Medulla oblongata (tissue), 1 donor: Measurements from ENCODE around the gene FYCO1.
A peak's percentile ranks its signal among the peaks of the same experiment; 100 is the strongest.

Experiments
- DNase-seq: peaks from one replicate; pipeline ENCODE4 v3.0.0-alpha.2; 2015; ENCODE audit errors: extremely low spot score

Gene FYCO1

DNA sequence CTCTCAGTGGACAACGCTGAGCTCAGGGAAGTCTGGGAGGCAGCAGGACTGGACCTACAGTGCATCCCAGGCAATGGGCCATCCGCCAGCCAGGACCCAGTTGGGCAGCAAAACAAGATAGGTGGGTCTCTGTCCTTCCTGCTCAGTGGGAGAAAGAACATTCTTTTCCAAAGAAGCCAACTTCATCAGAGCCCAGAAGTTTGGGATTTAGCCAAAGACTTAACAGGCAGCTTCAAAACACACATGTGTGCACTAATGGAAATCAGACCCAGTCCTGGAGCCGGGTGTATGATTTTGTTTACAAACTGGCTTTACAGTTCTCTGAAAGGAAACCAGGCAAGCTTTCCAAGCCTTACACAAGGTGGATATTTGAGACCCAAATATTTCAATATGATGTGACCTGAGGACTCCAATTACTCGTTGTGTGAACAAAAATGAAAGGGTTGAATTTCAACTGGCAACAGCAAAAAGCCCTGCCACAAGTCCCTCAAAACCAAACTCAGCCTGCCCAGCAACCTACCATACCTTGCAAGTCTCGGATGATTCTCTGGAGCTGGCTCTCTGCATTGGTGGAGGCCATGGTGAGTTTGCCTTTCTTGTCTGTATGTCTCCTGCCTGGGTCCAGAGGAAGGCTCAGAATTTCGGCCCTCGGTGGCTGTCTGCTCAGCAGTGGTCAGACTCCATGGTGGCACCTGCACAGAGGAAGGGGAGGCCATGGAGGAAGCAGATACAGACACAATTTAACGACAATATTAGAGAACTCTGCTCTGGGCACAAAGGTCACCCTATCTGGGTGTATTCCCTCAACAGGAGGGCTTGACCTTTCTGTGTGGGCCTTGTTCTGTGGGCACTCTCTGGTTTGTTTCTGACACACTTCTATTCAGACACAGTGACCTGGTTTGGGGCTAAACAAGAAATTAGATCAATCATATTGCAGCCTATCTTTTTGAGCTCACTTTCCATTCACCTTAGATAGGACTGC lies 11.0 kb downstream of the FYCO1 start:
- DNase-seq = no peak

DNA sequence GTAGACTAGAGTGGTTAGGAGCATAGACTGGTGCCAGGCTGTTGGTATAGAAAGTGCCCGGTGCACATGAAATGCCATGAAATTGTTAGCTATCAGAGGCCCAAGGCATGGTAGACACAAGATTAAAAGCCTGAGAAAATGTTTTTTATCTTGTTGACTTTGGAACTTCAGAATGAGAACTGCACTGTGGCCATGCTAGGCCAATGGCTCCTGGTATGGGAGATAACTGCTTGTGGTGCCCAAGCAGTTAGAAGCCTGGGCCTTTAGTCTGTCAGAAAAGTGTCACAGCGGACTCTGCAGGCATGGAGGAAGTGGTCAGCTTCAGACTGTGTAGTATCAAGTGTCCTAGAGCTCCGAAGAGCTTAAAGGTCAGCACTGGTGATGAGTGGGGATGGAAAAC lies 11.9 kb downstream of the FYCO1 start:
- no peak for DNase-seq

DNA sequence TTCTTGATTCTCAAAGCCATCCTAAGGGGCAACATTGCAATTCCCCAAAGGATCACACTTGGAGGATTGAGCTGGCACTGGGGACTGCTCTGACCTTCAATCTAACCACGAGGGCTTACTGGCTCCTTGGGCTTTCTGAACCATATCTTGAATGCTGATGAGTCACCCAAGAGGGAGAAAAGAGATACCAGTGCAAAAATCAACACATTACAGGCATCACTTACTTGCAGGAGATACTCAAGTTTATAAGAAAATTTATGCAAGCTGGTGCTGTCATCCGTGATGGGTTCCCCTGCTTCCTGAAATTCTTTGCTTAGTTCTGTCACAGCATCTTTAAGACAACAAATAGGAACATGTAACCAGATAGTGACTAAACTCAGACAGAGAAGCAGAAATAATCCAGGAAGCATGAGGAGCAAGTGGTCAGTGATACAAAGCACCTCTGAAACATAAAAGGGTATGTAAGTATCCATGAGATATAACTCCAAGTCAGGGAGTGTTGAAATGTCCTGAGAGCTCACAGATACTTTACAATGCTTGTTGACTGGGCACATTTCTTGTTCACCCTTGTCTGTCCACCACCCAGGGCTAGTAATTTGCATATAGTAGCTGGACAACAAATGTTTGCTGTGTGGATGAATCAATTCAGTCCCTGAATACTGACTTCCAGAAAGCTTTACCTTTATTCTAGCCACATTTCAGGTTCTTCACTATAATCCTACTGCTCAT lies 14.1 kb downstream of the FYCO1 start:
- no peak for DNase-seq

DNA sequence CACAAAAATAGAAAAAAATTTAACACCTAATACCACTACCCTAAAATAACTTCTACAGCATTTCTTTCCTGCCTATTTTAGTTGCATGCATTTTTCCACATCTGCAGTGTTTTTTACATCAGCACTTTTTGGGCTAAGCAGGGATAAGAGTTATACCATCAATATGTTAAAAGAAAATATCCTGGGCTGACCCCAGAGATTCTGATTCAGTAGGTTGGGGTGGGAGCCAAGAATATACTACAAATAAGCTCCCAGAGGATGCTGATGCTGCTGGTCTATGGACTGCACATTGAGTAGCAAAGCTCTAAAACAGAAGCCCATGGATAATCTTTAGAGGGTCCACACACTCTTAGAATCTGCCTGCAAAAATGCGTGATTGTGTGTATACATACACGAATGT lies 14.8 kb downstream of the FYCO1 start:
- DNase-seq = no peak

DNA sequence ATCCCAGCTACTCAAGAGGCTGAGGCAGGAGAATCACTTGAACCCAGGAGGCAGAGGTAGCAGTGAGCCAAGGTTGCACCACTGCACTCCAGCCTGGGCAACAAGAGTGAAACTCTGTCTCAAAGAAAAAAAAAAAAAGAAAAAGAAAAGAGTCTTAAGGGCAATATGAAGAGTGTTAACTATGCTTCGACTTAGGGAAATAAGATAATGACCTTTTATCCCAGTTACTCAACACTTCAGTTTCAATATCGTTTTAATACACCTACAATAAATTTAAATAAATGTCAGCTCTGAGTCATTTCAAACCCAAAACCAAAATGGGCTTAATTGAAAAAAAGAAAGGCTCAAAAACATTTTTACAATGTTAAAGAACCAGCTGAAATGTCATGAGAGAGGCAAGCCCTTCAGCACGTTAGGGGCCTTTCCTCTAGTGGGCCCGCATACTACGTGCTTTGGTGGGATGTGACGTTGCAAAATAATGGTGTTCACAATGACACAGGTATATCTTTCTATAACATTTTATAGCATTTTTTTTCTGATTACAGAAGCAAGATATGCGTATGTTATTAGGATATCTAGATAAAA lies 15.3 kb downstream of the FYCO1 start:
- DNase-seq = no peak

DNA sequence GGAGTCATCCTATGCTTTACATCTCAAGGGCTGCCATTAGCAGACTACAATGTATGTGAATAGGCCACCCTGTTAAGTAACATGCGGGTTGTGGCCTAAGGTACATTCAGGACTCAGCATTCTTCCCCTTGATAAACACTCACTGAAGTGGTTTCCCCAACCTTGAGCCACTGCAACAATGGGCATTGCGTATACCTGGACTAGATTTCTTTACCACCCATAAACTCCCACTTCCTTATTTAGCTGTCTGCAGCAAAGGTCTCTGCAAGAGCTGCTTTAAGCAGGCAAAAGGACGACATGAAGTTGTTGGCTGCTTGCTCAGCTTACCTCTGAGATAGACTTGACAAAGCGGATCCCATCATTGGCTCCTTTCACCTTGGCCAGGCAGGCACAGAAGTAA lies 16.2 kb downstream of the FYCO1 start:
- no peak for DNase-seq

DNA sequence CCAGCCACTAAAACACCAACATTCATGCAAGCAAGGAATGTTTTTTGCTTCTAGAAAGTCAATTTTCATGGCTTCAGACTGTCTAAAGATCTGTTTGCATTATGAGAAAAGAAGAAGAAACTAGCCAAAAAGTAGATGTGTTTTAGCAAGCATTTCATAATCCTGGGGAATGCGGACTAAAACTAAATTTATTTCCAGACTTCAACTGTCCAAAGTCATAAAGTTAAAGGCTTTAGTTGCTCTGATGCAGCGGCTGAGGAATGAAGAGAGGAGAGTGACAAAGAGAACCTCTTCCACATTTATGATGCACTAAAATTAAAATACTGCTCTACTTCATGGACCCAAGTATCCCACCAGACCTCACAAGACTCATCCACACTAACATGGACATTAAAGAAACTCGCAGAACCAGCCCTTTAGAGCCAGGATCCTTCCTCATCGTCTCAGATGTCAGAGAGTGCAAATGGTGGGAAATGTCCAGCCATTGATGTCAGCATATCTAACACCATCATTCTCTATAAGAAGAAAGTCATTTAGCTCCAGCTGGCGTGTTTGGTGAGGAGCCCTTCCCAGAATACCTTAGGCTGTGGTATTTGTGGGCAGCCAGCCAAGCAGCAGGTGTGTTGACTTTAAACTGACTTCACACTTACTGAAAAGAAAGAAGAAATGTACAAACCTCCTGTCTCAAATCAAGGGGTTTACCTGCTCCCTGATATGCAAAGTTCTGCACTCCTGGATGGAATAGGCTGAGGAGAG lies 17.4 kb downstream of the FYCO1 start:
- no peak for DNase-seq

DNA sequence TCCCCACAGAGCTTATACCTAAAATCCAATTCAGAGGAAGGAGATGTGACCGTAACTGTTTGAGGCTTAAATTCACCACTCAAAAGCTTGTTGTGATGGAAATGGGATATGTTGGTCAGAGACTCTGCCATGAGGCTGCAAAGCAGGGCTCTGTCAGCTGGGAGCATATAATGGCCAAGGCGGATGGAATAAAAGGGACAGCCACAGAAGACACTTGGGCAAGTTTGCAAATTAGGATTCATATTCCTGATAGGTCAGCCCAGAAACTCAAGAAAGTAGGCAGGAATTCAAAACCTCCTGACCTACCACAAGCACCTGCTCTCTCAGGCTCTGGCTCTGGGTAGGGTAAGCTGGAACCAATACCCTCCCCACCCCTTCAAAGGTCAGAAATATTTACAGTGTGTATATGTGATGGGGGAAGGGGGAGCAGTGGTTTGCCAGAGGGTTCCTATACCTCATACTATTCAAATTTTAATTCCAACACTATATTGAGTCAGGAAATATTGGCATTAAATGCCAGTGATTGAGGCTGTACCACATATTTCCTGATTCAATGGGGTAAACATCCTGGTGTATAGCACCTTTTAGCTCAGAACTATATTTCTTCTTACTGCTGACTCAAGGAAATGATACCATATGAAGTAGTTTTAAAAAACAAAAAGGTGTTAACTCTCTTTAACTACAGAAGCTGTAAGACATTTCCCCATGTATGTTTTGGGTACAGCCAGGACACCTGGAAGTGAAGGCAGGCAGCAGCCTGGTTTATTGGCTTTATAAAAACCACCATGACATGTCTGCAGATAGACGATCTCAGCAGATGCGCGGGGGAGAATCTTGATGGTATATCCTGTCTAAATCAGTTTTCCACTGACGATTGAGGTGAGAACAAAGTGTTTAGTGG lies 19.2 kb downstream of the FYCO1 start:
- no peak for DNase-seq

DNA sequence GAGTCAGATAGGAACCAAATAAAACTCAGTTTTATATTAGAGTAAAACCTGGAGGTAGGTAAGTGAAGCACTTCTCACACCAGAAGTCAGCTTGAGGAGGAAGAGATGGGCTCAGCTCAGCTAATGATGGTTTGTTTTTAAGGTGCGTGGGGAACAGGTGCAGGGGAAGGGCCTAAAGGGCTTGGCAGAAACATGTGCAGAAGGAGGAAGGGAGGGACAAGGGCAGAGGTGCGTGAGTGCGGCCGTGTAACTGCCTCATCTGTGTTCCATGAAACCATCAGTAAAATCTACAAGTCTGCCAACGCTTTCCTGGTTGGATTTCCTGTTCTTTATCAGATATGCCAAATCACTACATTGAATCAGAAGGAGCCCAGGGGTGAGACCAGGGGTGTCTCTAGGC lies 19.9 kb downstream of the FYCO1 start:
- DNase-seq = no peak

DNA sequence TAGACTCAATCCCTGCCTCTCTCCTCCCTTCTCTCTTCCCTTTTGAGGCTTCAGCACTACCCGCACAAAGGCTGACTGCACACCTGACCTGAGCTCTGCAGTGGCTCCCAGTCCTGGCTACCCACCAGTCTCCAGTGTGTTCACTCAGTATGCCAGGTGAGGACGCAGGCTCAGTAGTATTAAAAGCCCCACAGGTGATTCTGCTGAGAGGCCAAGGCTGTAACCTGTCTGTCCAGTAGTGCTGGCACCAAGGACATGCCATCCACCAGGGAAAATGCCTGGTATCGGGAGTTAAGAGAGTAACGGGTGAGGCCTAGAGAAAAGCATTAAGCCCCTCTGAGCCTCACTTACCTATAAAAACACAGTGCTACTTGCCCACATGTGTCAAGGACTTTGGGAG lies 20.9 kb downstream of the FYCO1 start:
- no peak for DNase-seq

DNA sequence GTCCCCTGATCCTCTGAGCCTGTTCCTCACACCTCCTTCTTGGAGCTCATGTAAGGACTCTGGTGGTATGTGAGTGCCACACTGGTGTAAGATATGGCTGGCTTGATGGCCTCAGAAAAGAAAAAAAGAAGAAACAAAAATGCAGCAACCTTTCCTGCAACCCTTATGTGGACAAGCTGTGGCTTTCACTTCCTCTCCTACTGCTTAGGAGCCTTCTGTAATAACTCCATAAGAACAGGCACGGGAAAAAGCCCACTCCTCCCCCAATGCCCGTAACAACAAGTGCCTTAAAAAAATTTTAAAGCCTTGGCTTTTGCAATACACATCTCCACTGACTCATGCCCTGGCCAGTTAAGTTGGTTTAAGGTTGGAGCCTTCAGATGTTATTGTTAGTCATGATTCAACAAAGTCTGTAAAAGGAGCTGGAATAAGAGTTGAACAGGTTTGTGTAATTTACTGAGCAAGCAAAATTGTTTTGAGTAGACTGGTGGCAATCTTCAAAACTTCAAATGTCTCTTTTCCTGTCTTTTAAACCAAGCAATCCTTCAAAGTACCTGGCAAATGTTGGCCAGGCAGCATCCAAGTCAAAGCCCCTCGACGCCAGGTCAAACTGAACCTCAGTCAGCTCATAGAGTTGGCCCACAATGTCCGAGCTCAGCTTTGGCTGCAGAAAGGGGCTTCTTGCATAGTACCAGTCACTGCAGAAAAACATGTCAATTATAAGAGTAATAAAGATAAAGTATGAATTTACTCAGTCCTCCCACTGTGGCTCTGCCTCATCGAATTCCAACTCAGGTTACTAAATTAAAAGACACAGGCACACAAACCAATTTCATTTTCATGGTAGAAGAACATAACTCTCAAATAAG lies 22.9 kb downstream of the FYCO1 start:
- peak; percentile 49 for DNase-seq

DNA sequence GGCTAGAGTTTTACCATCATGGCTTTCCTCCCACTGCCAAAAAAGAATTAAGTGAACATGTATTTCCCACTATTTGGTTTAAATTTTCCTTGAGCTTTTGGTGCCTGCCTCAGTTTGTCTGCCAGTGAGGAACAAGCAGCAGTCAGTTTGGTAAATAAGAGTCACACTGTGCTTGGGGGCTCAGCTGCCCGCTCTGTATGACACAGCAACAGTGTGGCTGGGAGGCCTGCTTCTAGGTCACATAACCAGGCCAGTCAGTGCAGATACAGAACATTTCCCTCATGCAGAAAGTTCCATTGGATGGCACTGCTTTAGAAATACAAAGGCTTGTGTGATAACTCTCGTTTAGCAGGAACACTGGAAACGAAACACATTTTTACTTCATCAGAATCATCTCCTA lies 25.7 kb downstream of the FYCO1 start:
- peak; percentile 49 for DNase-seq

DNA sequence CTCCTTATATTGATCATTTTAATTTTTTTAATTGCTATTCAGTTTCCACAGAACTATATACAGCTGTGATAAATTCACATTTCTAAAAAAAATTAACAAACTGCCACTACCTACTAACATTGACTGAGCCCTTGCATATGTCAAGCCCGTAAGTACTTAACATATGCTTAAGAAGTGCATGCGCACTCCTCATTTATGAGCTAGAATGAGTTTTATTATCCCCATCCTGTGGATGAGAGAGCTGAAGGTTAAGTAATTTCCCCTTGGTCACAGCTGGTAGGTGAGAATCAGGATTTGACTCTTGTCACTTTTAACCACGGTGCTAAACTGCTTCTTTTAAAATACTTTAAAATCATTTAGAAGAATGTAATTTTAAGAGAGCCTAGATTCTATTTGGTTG lies 26.5 kb downstream of the FYCO1 start:
- DNase-seq = no peak

DNA sequence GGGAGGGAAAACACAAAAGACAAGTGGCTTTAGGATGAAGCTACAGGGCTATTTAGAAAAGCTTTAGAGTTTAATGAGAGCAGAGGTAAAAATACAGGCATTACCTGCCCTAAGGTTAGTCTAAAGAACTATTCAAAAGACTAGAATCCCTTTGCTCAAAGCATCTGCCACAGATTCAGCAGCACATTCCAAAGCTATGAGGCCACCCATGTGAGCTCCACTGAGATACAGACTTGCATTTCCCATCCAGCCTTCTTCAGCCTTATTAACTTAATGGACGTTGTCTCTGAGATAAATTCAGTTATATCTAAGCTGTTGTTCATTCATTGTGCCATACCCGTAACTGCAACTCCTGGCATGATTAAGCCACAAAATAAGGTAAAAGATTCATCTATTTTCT lies 26.9 kb downstream of the FYCO1 start:
- no peak for DNase-seq

DNA sequence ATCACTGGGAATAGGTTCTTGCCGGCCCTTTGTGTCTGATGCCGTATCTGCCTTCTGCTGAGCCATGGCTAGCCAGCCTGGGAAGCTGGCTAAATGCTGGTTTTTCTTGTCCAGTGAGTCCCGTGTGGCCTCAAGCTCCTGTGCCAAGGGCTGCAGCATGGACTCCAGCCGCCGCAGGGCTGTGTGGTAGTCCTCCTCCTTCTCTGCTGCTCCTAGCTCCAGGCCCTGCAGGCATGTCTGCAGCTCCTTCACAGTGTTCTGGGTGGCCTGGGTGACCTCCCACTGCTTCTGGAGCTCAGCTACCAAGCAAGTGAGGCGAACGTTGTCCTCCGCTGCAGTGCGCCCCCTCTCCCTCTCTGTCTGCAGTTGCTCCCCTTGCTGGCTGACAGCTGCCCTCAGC lies 27.5 kb downstream of the FYCO1 start:
- no peak for DNase-seq

DNA sequence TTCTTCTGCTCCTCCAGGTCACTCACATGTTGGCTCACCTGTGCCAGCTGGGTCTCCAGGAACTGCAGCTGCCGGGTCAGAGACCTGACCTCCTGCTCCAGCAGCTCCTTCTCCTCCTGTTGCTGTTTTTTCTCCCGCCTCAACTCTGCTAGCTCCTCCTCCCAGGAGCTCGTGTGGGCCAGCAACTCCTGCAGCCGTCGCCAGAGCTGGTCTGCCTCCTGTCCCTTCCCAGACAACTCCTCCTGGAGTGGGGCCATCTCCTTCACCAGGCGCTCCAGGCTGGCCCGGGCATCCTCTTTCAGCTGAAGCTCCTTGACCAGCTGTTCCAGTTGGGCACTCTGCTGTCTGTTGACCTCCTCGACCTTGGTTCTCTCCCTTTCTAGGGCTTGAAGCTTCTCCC lies 27.9 kb downstream of the FYCO1 start:
- DNase-seq = peak; percentile 23

DNA sequence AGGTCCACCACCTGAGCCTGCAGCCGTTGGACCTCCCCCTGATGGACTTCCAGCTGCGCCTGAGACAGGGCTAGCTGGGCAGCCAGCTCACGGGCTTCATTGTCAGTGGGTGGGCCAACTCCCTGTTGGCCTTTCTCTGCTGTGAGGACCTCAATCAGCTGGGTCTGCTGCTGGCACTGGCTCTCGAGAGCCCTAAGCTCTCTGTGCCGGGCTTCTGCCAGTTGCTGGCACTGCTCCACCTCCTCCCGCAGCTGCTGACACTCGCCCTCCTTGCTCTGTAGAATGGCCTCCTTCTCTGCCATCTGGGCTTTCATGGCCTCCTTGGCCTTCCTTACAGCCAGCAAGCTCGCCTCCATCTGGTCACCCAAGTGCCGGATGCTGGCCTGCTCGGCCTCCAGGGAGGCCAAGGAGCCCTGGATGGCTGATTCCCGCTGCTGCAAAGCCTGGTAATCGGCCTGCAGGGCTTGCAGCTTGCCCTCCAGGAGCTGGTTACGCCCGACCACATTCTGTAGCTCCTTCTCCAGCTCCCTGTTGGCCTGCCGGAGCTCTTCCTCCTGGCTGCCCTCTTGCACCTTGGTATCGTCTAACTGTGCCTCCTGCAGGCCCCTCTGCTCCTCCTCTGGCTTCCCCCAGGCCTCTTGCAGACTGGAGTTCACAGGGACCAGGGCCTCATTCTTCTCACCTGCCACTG lies 28.5 kb downstream of the FYCO1 start:
- peak; percentile 76 for DNase-seq

DNA sequence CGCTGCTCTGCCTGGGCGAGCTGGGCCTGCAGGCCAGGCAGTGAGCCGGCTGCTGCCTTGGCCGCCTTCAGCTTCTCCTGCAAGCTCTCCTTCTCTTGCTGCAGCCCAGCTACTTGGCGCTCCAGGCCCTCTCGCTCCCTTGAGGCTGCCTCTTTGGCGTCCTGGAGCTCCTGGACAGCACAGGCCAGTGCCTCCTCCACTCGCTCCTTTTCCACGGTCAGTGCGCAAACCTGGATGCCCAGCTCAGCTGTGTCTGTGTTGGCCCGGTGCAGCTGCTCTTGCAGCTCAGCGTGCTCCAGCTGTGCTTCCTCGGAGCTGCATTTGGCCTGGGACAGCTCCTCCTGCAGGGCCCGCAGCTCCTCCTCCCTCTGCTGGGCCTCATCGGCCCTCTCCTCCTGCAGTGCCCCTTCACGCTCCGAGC lies 29.2 kb downstream of the FYCO1 start:
- DNase-seq = no peak

DNA sequence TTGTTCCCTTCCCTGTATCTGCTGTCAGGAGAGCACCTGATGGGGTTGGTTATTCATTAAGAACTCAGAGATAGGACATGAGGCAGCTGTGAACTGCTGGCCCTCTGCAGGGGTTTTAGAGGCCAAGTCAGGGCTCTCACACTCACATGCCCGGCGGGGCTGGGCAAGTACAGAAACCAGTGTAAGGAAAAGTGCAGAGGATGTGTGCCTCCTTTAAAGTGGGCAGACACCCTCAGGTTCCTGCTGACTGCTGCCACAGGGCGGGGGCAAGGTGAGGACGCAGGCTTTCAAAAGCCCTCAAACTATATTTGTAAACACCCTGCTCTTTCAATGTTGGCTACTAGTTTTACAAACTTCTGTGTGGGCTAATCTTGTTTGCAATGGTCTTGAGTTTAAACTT lies 30.0 kb downstream of the FYCO1 start:
- no peak for DNase-seq
